Measurements from ENCODE around the gene AP4E1.

GRCh38 chr15:50959717-50960116 is 51.2 kb downstream of the AP4E1 start:
- TF ChIP-seq YY1 (tag by site-specific recombination; IDR thresholded peaks at IDR 0.05) (no peak), TSHZ1 (tag by site-specific recombination; IDR thresholded peaks at IDR 0.05; ENCODE audit: borderline replicate concordance) (no peak), CTCF (tag by site-specific recombination; IDR thresholded peaks at IDR 0.05) (no peak), ZNF629 (tag by site-specific recombination; IDR thresholded peaks at IDR 0.05) (no peak), ZBTB11 (tag by site-specific recombination; conservative IDR thresholded peaks at IDR 0.05; ENCODE audit: low read depth) (no peak)
